ENCODE measurements around the gene CLEC3B.

Gene CLEC3B

GRCh38 chr3:45082142-45082538, 56.0 kb downstream of the CLEC3B start:
- Mint-ChIP-seq H3K4me1 (no peaks in the 10 kb centered on the region), H3K4me3 (no peak overlapping the region), H3K27me3 (peaks cover 15% of the 10 kb centered on the region), H3K27ac (ENCODE audit: low read depth) (no peak overlapping the region), H3K9me3 (no peaks in the 10 kb centered on the region), H3K36me3 (ENCODE audit: insufficient read depth) (peaks cover 2% of the 10 kb centered on the region)
- ATAC-seq (replicated peaks; ENCODE audit: extremely low read depth, poor library complexity, severe bottlenecking): no peak
- no peak for DNase-seq (ENCODE audit: low spot score in 2 of 2)

- H3K27me3 Mint-ChIP-seq: peaks cover 15% of the 10 kb centered on the region
- no peak overlapping the region for H3K4me3 Mint-ChIP-seq
- no peak for DNase-seq (ENCODE audit: low spot score in 2 of 2)
- peaks cover 2% of the 10 kb centered on the region for H3K36me3 Mint-ChIP-seq (ENCODE audit: insufficient read depth)
- H3K27ac Mint-ChIP-seq (ENCODE audit: low read depth): no peak overlapping the region
- no peak for ATAC-seq (replicated peaks; ENCODE audit: extremely low read depth, poor library complexity, severe bottlenecking)
- H3K9me3 Mint-ChIP-seq: no peaks in the 10 kb centered on the region
- H3K4me1 Mint-ChIP-seq: no peaks in the 10 kb centered on the region
Observed at GRCh38 chr3:45083023-45083422, 56.9 kb downstream of the CLEC3B start.

GRCh38 chr3:45084361-45084760, 58.3 kb downstream of the CLEC3B start:
- no peak overlapping the region for H3K4me3 Mint-ChIP-seq
- H3K36me3 Mint-ChIP-seq (ENCODE audit: insufficient read depth): peaks cover 2% of the 10 kb centered on the region
- no peak overlapping the region for H3K27ac Mint-ChIP-seq (ENCODE audit: low read depth)
- H3K4me1 Mint-ChIP-seq: no peaks in the 10 kb centered on the region
- ATAC-seq (replicated peaks; ENCODE audit: extremely low read depth, poor library complexity, severe bottlenecking) (no peak), DNase-seq (ENCODE audit: low spot score in 2 of 2) (no peak)
- H3K9me3 Mint-ChIP-seq: no peaks in the 10 kb centered on the region
- H3K27me3 Mint-ChIP-seq: peaks cover 15% of the 10 kb centered on the region

- H3K9me3 Mint-ChIP-seq: no peaks in the 10 kb centered on the region
- no peaks in the 10 kb centered on the region for H3K4me1 Mint-ChIP-seq
- H3K27ac Mint-ChIP-seq (ENCODE audit: low read depth): no peak overlapping the region
- H3K36me3 Mint-ChIP-seq (ENCODE audit: insufficient read depth): peaks cover 2% of the 10 kb centered on the region
- no peak for DNase-seq (ENCODE audit: low spot score in 2 of 2)
- no peak for ATAC-seq (replicated peaks; ENCODE audit: extremely low read depth, poor library complexity, severe bottlenecking)
- H3K4me3 Mint-ChIP-seq: no peak overlapping the region
- peaks cover 15% of the 10 kb centered on the region for H3K27me3 Mint-ChIP-seq
Observed at GRCh38 chr3:45084820-45085816, 59.0 kb downstream of the CLEC3B start.
